ENCODE measurements around the gene CPOX.

The CPOX gene

GRCh38 chr3:98580401-98581386, 12.7 kb downstream of the CPOX start:
- TF ChIP-seq ARNT (IDR thresholded peaks at IDR 0.05), result no peak
- no peak for TF ChIP-seq BHLHE40 (IDR thresholded peaks at IDR 0.05; ENCODE audit: borderline replicate concordance)
- no peak for TF ChIP-seq HDGF (IDR thresholded peaks at IDR 0.05; ENCODE audit: borderline replicate concordance)
- no peak for TF ChIP-seq FOXM1 (IDR thresholded peaks at IDR 0.05; ENCODE audit: borderline replicate concordance)
- no peak for TF ChIP-seq SUZ12 (IDR thresholded peaks at IDR 0.05)
- TF ChIP-seq LEF1 (IDR thresholded peaks at IDR 0.05; ENCODE audit: borderline replicate concordance), result no peak
- TF ChIP-seq ZNF384 (IDR thresholded peaks at IDR 0.05), result no peak
- no peak for TF ChIP-seq L3MBTL2 (conservative IDR thresholded peaks at IDR 0.05)
- no peak for TF ChIP-seq ELF4 (IDR thresholded peaks at IDR 0.05)
- ChIA-PET CTCF (interaction anchor here (1.0 kb wide), 1 partner anchor 8 kb away, joined by 4 read pairs; no protein-coding TSS in a partner anchor), POLR2A (interaction anchor here (0.9 kb wide), 1 partner anchor 13 kb away, joined by 3 read pairs; the partner anchor contains the start of gene CPOX)
- no peak for DNase-seq (ENCODE audit: extremely low spot score)

DNA sequence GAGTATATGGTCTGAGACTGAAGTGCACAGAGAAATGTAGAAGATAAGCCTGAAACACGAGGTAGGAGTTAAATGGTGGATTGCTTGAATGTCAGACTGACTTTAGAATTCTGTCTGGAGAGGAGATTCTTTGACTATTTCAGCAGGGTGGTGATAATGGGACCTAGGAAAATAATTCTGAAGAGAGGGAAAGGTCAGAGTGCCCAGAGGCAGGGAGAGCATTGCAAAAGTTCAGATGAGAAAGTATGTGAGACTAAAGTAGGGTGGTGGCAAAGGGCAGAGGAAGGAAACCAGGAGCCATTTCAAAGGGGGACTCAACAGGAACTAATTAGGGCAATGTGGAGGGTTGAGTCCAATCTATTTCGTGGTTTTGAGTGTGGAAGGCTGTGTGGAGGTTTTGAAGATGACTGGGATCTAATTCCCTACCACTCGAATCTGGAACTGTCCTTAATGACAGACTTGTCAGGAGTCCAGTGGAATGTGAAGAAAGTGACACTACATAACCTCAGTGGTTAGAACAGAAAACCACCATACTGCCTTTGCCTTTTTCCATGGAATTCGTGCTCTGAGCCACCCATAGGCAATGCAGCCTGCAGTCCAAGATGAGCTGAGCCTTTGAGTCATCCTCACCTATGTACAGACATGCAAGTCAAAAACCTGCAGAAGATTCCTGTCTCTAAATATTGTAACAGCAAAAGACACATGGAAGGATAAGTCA, 16.1 kb downstream of the CPOX start:
- TF ChIP-seq NFRKB (IDR thresholded peaks at IDR 0.05) (no peak), FOXK2 (IDR thresholded peaks at IDR 0.05) (no peak), ARNT (IDR thresholded peaks at IDR 0.05) (no peak), SUZ12 (IDR thresholded peaks at IDR 0.05) (no peak), SP1 (IDR thresholded peaks at IDR 0.05) (no peak), TARDBP (IDR thresholded peaks at IDR 0.05) (no peak), PKNOX1 (IDR thresholded peaks at IDR 0.05) (no peak), BHLHE40 (IDR thresholded peaks at IDR 0.05; ENCODE audit: borderline replicate concordance) (no peak), L3MBTL2 (conservative IDR thresholded peaks at IDR 0.05) (no peak)
- DNase-seq (ENCODE audit: extremely low spot score), result no peak
- POLR2A ChIA-PET, result no interaction called here
- CTCF ChIA-PET, result no interaction called here

DNA sequence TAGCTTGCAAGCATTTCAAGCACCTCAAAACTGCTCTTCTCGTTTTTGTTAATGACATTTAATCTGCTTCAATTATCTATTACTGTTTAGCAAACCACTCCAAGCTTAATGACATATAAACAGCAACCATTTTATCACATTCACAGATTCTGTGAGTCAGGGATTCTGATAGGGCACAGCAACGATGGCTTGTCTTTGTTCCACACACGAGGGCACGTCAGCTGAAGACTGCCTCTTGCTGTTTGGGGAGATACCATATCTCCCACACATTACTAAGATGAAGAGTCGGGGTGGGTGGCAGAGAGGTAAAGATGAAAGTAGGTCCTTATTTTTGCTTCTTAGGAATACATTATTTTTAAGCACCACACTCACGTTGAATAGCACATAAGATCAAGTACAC, 19.3 kb downstream of the CPOX start:
- no peak for DNase-seq (ENCODE audit: extremely low spot score)
- TF ChIP-seq FOXK2 (IDR thresholded peaks at IDR 0.05) (no peak), HDGF (IDR thresholded peaks at IDR 0.05; ENCODE audit: borderline replicate concordance) (no peak), FOXA1 (IDR thresholded peaks at IDR 0.05) (no peak), CTBP1 (IDR thresholded peaks at IDR 0.05; ENCODE audit: borderline replicate concordance) (no peak), TARDBP (IDR thresholded peaks at IDR 0.05) (no peak), ZNF384 (IDR thresholded peaks at IDR 0.05) (no peak), FOXM1 (IDR thresholded peaks at IDR 0.05; ENCODE audit: borderline replicate concordance) (no peak), SP1 (IDR thresholded peaks at IDR 0.05) (no peak), NFRKB (IDR thresholded peaks at IDR 0.05) (no peak), BHLHE40 (IDR thresholded peaks at IDR 0.05; ENCODE audit: borderline replicate concordance) (no peak), L3MBTL2 (conservative IDR thresholded peaks at IDR 0.05) (no peak), ARNT (IDR thresholded peaks at IDR 0.05) (no peak), SUZ12 (IDR thresholded peaks at IDR 0.05) (no peak), ELF4 (IDR thresholded peaks at IDR 0.05) (no peak), PKNOX1 (IDR thresholded peaks at IDR 0.05) (no peak), LEF1 (IDR thresholded peaks at IDR 0.05; ENCODE audit: borderline replicate concordance) (no peak)
- ChIA-PET POLR2A (no interaction called here), CTCF (interaction anchor here (0.6 to 0.7 kb wide), 3 partner anchors 14 to 19 kb away, joined by 3 to 4 read pairs (median 4); partner anchors contain the start of gene CPOX)

DNA sequence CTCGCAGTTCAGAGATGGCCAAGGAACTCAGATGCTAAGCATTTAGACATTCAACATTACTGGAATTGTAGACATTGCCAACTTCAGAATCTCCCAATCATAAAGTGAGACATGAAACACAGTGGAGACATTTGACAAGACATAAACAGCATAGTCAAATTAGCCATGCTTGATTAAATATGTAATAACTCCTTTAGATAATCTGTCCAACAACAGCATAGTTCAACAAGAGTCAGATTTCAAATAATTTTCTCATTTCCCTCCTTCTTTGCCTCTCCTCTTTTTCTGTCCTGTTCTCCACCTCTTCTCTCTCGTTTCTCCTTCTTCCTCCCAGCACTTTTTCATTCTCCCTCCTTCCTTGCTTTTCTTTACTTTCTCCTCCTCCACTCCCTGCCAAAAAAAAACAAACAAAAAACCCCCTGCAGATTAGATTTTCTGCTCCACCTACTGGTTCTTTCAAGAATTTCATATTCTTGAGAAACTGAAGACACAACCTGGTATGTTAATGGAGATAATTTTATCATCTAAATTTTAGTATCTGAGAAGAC, 20.2 kb downstream of the CPOX start:
- TF ChIP-seq ELF4 (IDR thresholded peaks at IDR 0.05), result no peak
- no peak for TF ChIP-seq FOXK2 (IDR thresholded peaks at IDR 0.05)
- no peak for TF ChIP-seq SP1 (IDR thresholded peaks at IDR 0.05)
- TF ChIP-seq TARDBP (IDR thresholded peaks at IDR 0.05), result no peak
- TF ChIP-seq ZNF384 (IDR thresholded peaks at IDR 0.05), result peak; percentile 69
- no peak for TF ChIP-seq FOXA1 (IDR thresholded peaks at IDR 0.05)
- DNase-seq (ENCODE audit: extremely low spot score), result no peak
- CTCF ChIA-PET, result interaction anchor here (1.3 kb wide), 1 partner anchor 8 kb away, joined by 4 read pairs; no protein-coding TSS in a partner anchor
- POLR2A ChIA-PET, result no interaction called here

DNA sequence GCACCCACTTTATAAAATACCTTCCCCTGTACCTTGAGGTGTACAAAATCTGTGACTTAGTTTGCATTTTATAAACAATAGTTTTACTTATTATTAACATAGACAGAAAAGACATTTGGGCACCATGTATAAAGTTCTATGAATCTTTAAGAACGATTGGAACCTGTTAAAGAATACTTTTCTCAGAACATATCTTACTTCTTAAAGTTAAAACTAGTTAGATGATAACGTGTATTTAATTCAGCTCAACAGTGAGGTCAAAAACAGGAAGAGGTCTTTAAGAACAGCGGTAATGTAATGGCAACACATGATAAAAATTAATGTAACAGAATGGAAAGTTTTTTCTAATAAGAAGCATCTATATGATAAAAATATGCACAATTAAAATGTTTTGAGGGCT, 25.0 kb downstream of the CPOX start:
- ChIA-PET CTCF (no interaction called here), POLR2A (no interaction called here)
- no peak for TF ChIP-seq BHLHE40 (IDR thresholded peaks at IDR 0.05; ENCODE audit: borderline replicate concordance)
- TF ChIP-seq PKNOX1 (IDR thresholded peaks at IDR 0.05), result no peak
- TF ChIP-seq SP1 (IDR thresholded peaks at IDR 0.05), result no peak
- TF ChIP-seq TARDBP (IDR thresholded peaks at IDR 0.05), result no peak
- TF ChIP-seq NFRKB (IDR thresholded peaks at IDR 0.05), result no peak
- no peak for TF ChIP-seq LEF1 (IDR thresholded peaks at IDR 0.05; ENCODE audit: borderline replicate concordance)
- TF ChIP-seq FOXK2 (IDR thresholded peaks at IDR 0.05), result no peak
- no peak for DNase-seq (ENCODE audit: extremely low spot score)
